Lower leg skin (tissue), 3 donors: ENCODE measurements around the gene MAP2K6.

Experiments
- CTCF ChIP-seq, 3 donors: fragments of 450-650 bp; IDR thresholded peaks; one replicate each; pipeline ENCODE4 v1.5.1; 2016; ENCODE audit warnings: antibody characterized with exemption in 3 of 3, mild to moderate bottlenecking in 3 of 3, moderate library complexity in 2 of 3
- POLR2A ChIP-seq, 2 donors: fragments of 450-650 bp; IDR thresholded peaks; one replicate each; pipeline ENCODE4 v1.6.1; 2016 to 2017; ENCODE audit warnings: antibody characterized with exemption in 2 of 2, mild to moderate bottlenecking in 1 of 2, moderate library complexity in 1 of 2

GRCh38 chr17:69575346-69575761 is 160.9 kb downstream of the MAP2K6 start:
- TF ChIP-seq CTCF (IDR thresholded peaks at IDR 0.05): no peak
- no peak for TF ChIP-seq POLR2A (IDR thresholded peaks at IDR 0.05)
